ENCODE measurements around the gene INPP5A.

DNA sequence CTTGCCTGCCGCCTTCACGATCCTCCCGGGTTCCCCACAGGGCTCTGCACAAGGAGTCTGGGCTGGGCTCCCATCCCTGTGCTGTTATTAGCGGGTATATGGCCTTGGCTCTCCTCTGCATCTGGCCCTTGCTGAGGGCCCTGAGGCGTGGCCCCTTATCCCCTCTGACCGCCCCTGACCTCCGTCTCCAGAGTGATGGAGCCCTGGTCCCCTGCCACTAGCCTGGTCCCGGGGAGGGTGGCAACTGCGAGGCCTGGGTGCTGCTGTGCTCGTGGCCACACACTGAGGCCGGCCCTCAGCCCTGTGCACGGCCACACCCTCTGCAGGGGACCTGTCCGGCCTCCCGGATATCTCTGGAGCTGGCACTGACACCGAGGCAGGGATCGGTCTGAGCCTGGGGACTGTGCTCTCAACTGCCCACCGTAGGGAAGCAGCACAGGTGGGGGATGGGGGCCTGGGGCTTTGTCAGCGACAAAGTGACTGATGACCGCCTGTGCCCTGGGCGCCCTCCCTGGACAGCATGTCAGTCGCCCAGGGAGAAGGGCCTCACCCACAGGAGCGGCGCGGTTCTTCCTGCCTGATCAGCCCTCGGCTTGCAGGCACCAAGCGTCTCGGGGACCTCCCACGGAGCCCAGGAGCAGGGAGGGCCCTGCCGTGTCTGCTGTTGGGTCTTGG is 176.0 kb downstream of the INPP5A start:
- TF ChIP-seq POLR2A (IDR thresholded peaks at IDR 0.05) = no peak
- TF ChIP-seq, protein P1, sequence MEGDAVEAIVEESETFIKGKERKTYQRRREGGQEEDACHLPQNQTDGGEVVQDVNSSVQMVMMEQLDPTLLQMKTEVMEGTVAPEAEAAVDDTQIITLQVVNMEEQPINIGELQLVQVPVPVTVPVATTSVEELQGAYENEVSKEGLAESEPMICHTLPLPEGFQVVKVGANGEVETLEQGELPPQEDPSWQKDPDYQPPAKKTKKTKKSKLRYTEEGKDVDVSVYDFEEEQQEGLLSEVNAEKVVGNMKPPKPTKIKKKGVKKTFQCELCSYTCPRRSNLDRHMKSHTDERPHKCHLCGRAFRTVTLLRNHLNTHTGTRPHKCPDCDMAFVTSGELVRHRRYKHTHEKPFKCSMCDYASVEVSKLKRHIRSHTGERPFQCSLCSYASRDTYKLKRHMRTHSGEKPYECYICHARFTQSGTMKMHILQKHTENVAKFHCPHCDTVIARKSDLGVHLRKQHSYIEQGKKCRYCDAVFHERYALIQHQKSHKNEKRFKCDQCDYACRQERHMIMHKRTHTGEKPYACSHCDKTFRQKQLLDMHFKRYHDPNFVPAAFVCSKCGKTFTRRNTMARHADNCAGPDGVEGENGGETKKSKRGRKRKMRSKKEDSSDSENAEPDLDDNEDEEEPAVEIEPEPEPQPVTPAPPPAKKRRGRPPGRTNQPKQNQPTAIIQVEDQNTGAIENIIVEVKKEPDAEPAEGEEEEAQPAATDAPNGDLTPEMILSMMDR (IDR thresholded peaks at IDR 0.05) = no peak
- no peak for TF ChIP-seq EP300 (IDR thresholded peaks at IDR 0.05)

Data from sigmoid colon (tissue), 4 donors.